ENCODE results near the gene PSMD13. TPM values are rescaled to one million over a fixed set of nuclear protein-coding genes. Genes with fewer than 3 reads are reported as not detected.

PSMD13 gene
- total and polyA plus RNA-seq, 7 donors = 108 to 265 (median 171) TPM

- H3K9me3 ChIP-seq = no peaks in the 10 kb centered on the region
- ATAC-seq = no peak
- H3K27me3 ChIP-seq (ENCODE audit: insufficient read depth in 3 of 3, low read length in 2 of 3) = no peaks in the 10 kb centered on the region
- TF ChIP-seq, protein P1, sequence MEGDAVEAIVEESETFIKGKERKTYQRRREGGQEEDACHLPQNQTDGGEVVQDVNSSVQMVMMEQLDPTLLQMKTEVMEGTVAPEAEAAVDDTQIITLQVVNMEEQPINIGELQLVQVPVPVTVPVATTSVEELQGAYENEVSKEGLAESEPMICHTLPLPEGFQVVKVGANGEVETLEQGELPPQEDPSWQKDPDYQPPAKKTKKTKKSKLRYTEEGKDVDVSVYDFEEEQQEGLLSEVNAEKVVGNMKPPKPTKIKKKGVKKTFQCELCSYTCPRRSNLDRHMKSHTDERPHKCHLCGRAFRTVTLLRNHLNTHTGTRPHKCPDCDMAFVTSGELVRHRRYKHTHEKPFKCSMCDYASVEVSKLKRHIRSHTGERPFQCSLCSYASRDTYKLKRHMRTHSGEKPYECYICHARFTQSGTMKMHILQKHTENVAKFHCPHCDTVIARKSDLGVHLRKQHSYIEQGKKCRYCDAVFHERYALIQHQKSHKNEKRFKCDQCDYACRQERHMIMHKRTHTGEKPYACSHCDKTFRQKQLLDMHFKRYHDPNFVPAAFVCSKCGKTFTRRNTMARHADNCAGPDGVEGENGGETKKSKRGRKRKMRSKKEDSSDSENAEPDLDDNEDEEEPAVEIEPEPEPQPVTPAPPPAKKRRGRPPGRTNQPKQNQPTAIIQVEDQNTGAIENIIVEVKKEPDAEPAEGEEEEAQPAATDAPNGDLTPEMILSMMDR (IDR thresholded peaks at IDR 0.05) = no peak
- WGBS, 3 donors = 75 to 83% (median 81%) methylated on average over 5 of the region's 5 CpGs
- no peak overlapping the region for H3K4me3 ChIP-seq
- DNase-seq = peak in 1 of 2 donors; percentile 42
- H3K36me3 ChIP-seq (ENCODE audit: insufficient read depth in 1 of 2, low read depth in 1 of 2) = peaks cover 11 to 66% of the 10 kb centered on the region in 2 donors
- H3K27ac ChIP-seq = no peak overlapping the region
- peaks cover 21% of the 10 kb centered on the region for H3K4me1 ChIP-seq
- intact Hi-C loops (cut with DNase I) = no loop called here
These were observed 26.0 kb upstream of the PSMD13 start for GRCh38 chr11:210803-211180.

GRCh38 chr11:211295-211694, 25.5 kb upstream of the PSMD13 start:
- WGBS, 3 donors = 68 to 81% (median 69%) methylated on average over 5 of the region's 5 CpGs
- Histone ChIP-seq H3K27ac (no peak overlapping the region), H3K4me1 (peaks cover 16% of the 10 kb centered on the region), H3K9me3 (no peaks in the 10 kb centered on the region), H3K36me3 (ENCODE audit: insufficient read depth in 1 of 2, low read depth in 1 of 2) (peaks cover 11 to 71% of the 10 kb centered on the region in 2 donors), H3K27me3 (ENCODE audit: insufficient read depth in 3 of 3, low read length in 2 of 3) (no peaks in the 10 kb centered on the region), H3K4me3 (no peak overlapping the region)
- ATAC-seq (no peak), DNase-seq (peak in 1 of 2 donors; percentile 35)
- TF ChIP-seq, protein P1 (IDR thresholded peaks at IDR 0.05) = no peak
- intact Hi-C loops (cut with DNase I) = no loop called here

GRCh38 chr11:211741-212140, 25.0 kb upstream of the PSMD13 start:
- DNase-seq = peak in 1 of 2 donors; percentile 32
- peaks cover 11 to 75% of the 10 kb centered on the region in 2 donors for H3K36me3 ChIP-seq (ENCODE audit: insufficient read depth in 1 of 2, low read depth in 1 of 2)
- H3K27me3 ChIP-seq (ENCODE audit: insufficient read depth in 3 of 3, low read length in 2 of 3) = no peaks in the 10 kb centered on the region
- no peaks in the 10 kb centered on the region for H3K9me3 ChIP-seq
- 81 to 89% (median 84%) methylated on average over 9 of the region's 9 CpGs for WGBS, 3 donors
- no peak overlapping the region for H3K27ac ChIP-seq
- no peak overlapping the region for H3K4me3 ChIP-seq
- intact Hi-C loops (cut with DNase I) = no loop called here
- TF ChIP-seq, protein P1 (IDR thresholded peaks at IDR 0.05) = no peak
- H3K4me1 ChIP-seq = peaks cover 13% of the 10 kb centered on the region
- ATAC-seq = no peak

GRCh38 chr11:212150-213100, 24.4 kb upstream of the PSMD13 start:
- TF ChIP-seq, protein P1 (IDR thresholded peaks at IDR 0.05) = no peak
- no peaks in the 10 kb centered on the region for H3K9me3 ChIP-seq
- intact Hi-C loops (cut with DNase I) = no loop called here
- no peak overlapping the region for H3K4me3 ChIP-seq
- DNase-seq (peak in 1 of 2 donors; percentile 49), ATAC-seq (no peak)
- H3K27me3 ChIP-seq (ENCODE audit: insufficient read depth in 3 of 3, low read length in 2 of 3) = no peaks in the 10 kb centered on the region
- peaks cover 13% of the 10 kb centered on the region for H3K4me1 ChIP-seq
- WGBS, 3 donors = 88 to 92% (median 89%) methylated on average over 17 of the region's 17 CpGs
- H3K36me3 ChIP-seq (ENCODE audit: insufficient read depth in 1 of 2, low read depth in 1 of 2) = peaks cover 11 to 82% of the 10 kb centered on the region in 2 donors
- no peak overlapping the region for H3K27ac ChIP-seq
